ENCODE results near the gene TREML2. TPM values are rescaled to one million over a fixed set of nuclear protein-coding genes. Genes with fewer than 3 reads are reported as not detected.

TREML2 gene
- total and polyA plus RNA-seq, 12 donors = 0.06 to 0.19 (median 0.18) TPM; not detected in 9

DNA sequence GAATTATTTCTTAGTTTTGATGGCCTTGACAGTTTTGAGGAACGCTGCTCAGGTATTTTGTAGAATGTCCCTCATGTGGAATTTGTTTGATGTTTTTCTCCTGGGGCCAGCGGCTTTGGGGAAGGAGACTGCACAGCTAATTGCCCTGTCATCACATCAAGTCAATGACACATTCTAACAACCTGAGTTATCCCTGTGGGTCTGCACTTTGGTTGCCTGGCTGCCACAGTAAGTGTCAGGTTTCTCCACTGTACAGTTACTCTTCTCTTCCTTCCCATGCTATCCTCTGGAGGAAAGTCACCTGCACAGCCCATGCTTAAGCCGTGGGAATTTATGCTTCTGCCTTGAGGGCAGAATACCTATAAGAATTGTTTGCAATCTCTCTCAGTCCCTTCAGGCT is 25.8 kb upstream of the TREML2 start:
- WGBS, 4 donors = 51 to 67% (median 60%) methylated on average over 3 of the region's 3 CpGs
- Histone ChIP-seq H3K4me3 (no peak overlapping the region), H3K4me1 (replicated peaks in 1 of 2) (no peaks in the 10 kb centered on the region), H3K27me3 (no peaks in the 10 kb centered on the region), H3K9me3 (replicated peaks in 1 of 3) (no peaks in the 10 kb centered on the region), H3K36me3 (replicated peaks in 1 of 2) (no peaks in the 10 kb centered on the region), H3K27ac (no peak overlapping the region)
- TF ChIP-seq, protein P1, sequence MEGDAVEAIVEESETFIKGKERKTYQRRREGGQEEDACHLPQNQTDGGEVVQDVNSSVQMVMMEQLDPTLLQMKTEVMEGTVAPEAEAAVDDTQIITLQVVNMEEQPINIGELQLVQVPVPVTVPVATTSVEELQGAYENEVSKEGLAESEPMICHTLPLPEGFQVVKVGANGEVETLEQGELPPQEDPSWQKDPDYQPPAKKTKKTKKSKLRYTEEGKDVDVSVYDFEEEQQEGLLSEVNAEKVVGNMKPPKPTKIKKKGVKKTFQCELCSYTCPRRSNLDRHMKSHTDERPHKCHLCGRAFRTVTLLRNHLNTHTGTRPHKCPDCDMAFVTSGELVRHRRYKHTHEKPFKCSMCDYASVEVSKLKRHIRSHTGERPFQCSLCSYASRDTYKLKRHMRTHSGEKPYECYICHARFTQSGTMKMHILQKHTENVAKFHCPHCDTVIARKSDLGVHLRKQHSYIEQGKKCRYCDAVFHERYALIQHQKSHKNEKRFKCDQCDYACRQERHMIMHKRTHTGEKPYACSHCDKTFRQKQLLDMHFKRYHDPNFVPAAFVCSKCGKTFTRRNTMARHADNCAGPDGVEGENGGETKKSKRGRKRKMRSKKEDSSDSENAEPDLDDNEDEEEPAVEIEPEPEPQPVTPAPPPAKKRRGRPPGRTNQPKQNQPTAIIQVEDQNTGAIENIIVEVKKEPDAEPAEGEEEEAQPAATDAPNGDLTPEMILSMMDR (IDR thresholded peaks at IDR 0.05) = no peak
- intact Hi-C loops (cut with DNase I) = no loop called here
- DNase-seq = no peak

DNA sequence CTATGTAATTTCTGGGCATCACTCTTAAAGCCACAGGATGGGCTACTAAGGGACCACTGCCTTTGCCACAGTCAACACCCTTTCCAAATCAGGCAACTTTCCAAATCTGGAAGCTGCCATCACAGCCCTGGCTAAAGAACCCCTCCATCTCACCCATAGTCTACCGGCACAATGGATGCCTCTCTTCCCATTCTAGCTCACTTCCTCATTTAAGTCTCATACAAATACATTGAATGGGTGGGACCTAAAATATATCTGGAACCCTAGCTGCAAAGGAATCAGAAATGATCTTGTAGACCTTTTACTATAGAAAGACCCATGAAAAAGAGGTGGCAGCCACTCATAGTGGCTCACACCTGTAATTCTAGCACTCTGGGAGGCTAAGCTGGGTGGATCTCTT is 23.9 kb upstream of the TREML2 start:
- Histone ChIP-seq H3K27me3 (no peaks in the 10 kb centered on the region), H3K36me3 (replicated peaks in 1 of 2) (no peaks in the 10 kb centered on the region), H3K9me3 (replicated peaks in 1 of 3) (no peaks in the 10 kb centered on the region), H3K27ac (no peak overlapping the region), H3K4me1 (replicated peaks in 1 of 2) (no peaks in the 10 kb centered on the region), H3K4me3 (no peak overlapping the region)
- TF ChIP-seq, protein P1 (IDR thresholded peaks at IDR 0.05) = no peak
- TF ChIP-seq POLR2A (IDR thresholded peaks at IDR 0.05) = no peak
- 81 to 95% (median 85%) methylated on average over 1 of the region's 1 CpG for WGBS, 4 donors
- no peak for DNase-seq
- intact Hi-C loops (cut with DNase I) = no loop called here

DNA sequence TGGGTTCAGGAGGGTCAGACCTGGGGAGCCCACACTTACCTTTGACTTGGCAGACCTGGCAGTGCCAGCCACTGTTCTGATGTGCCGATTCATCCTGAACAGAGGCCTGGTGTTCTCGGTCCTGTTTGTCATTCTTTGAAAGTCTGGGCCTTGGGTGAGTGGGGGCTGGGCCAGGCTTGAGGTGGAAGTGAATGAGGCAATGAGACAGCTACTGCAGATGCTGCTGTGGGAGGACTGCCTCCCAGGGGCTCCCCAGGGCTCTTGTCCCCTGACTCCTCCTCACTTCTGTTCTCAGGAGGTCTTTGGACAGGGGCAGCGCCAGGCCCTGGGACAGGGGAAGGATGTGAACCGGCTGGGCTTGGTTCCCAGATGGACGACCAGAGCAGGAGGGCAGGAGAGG is 21.6 kb upstream of the TREML2 start:
- no peak for DNase-seq
- WGBS, 4 donors = 80 to 87% (median 83%) methylated on average over 5 of the region's 5 CpGs

DNA sequence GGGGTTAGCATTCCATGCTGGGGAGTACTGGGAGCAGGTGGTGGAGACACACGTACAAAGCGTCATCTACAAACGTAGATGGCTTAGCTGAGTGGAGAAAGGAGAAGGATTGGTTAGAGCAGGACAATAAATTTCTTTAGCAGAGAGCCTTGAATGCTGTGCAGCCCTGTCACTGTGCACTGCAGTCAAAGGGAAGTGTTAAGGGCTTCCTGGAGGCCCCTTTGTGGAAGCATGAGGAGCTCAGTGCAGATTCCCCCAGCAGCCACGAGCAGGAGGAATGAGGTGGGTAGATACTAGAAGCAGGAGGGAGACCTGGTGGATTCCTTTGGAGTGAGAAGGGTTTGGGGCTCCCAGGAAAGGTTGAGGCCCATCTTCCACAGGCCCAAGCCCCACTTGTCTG is 21.1 kb upstream of the TREML2 start:
- H3K27ac ChIP-seq = no peak overlapping the region
- no peak overlapping the region for H3K4me3 ChIP-seq
- WGBS, 4 donors = 50 to 79% (median 73%) methylated on average over 4 of the region's 4 CpGs
- no peaks in the 10 kb centered on the region for H3K9me3 ChIP-seq (replicated peaks in 1 of 3)
- TF ChIP-seq, protein P1 (IDR thresholded peaks at IDR 0.05) = no peak
- TF ChIP-seq POLR2A (IDR thresholded peaks at IDR 0.05) = no peak
- intact Hi-C loops (cut with DNase I) = no loop called here
- H3K4me1 ChIP-seq (replicated peaks in 1 of 2) = no peaks in the 10 kb centered on the region
- no peaks in the 10 kb centered on the region for H3K27me3 ChIP-seq
- no peak for DNase-seq
- no peaks in the 10 kb centered on the region for H3K36me3 ChIP-seq (replicated peaks in 1 of 2)

More for the DNA sequence above, 21.6 kb upstream of the TREML2 start:
- no peak for TF ChIP-seq POLR2A (IDR thresholded peaks at IDR 0.05)
- TF ChIP-seq, protein P1 (IDR thresholded peaks at IDR 0.05) = no peak
- Histone ChIP-seq H3K9me3 (replicated peaks in 1 of 3) (no peaks in the 10 kb centered on the region), H3K27me3 (no peaks in the 10 kb centered on the region), H3K4me1 (replicated peaks in 1 of 2) (no peaks in the 10 kb centered on the region), H3K36me3 (replicated peaks in 1 of 2) (no peaks in the 10 kb centered on the region), H3K27ac (no peak overlapping the region), H3K4me3 (no peak overlapping the region)
- intact Hi-C loops (cut with DNase I) = no loop called here

Data from adrenal gland (tissue), 12 donors.